HepG2 (cell line): ENCODE results near the gene TCERG1L. TPM values are rescaled to one million over a fixed set of nuclear protein-coding genes. Genes with fewer than 3 reads are reported as not detected.

Experiments
- ATAC-seq: fragments of 200-7000 bp; cut with Tn5 transposase; 3 replicates; pipeline ENCODE4 v1.9.1; 2020; ENCODE audit warnings: mild to moderate bottlenecking, moderate library complexity
- BruUV-seq: library from RNA; stranded (reverse); fragments of 400-500 nt; replicated peaks from 2 replicates; lab custom pipeline; 2021; lab: Mats Ljungman, UMichigan
- CTCF ChIA-PET: fragments of 300-600 bp; formaldehyde crosslinking; extraction: SDS; loops from one replicate; lab custom pipeline; 2021; ENCODE audit warnings: low total read pairs, inconsistent platforms, low intra/inter-chr PET ratio; lab: Yijun Ruan, JAX
- POLR2A ChIA-PET: fragments of 350-600 bp; sonication (Branson Sonifier 250); formaldehyde crosslinking; loops from one replicate; lab custom pipeline; 2020; ENCODE audit warnings: antibody characterized with exemption, inconsistent platforms; lab: Yijun Ruan, JAX
- DNase-seq: peaks from one replicate; pipeline ENCODE4 v3.0.0-alpha.2; 2015; ENCODE audit warnings: low spot score
- FAIRE-seq: peaks from 3 replicates; lab custom pipeline; 2011; peaks lifted over from hg19 to GRCh38; lab: Jason Lieb, UNC
- H2AFZ ChIP-seq: one replicate; pipeline ENCODE4 v1.6.1; 2011; ENCODE audit warnings: low read length, inconsistent platforms
- H3K27ac ChIP-seq: fragments of 300-600 bp; 3 replicates; pipeline ENCODE4 v1.8.0; 2011; ENCODE audit warnings: mixed run types, mild to moderate bottlenecking, mixed read lengths, low read length, inconsistent platforms; ENCODE audit not compliant: insufficient read depth; ENCODE audit errors: extremely low read length
- H3K27me3 ChIP-seq, 2 experiments: fragments of 200-600 bp in 1 of 2; 2 replicates in 1 of 2; 3 replicates in 1 of 2; pipeline versions ENCODE4 v1.6.0 to v1.8.0; 2011; ENCODE audit warnings: low read length in 2 of 2, mild to moderate bottlenecking in 2 of 2, moderate library complexity in 2 of 2, inconsistent platforms in 1 of 2; ENCODE audit not compliant: insufficient read depth in 2 of 2, control insufficient read depth in 1 of 2
- H3K36me3 ChIP-seq, 2 experiments: fragments of 200-600 bp in 1 of 2; replicated peaks in 1 of 2; 2 replicates in 1 of 2; 3 replicates in 1 of 2; pipeline versions ENCODE4 v1.5.1 to v1.8.0; 2011; ENCODE audit warnings: low read length in 2 of 2, inconsistent platforms in 1 of 2; ENCODE audit not compliant: insufficient read depth in 2 of 2, control insufficient read depth in 1 of 2
- H3K4me1 ChIP-seq: 2 replicates; pipeline ENCODE4 v1.5.1; 2012; ENCODE audit warnings: low read length, inconsistent platforms; ENCODE audit not compliant: insufficient read depth
- H3K4me2 ChIP-seq: 2 replicates; pipeline ENCODE4 v1.6.0; 2011; ENCODE audit warnings: low read depth, low read length, inconsistent platforms
- H3K4me3 ChIP-seq, 3 experiments: fragments of 200-600 bp in 1 of 3; sonication (generic), shearing (Covaris generic) in 1 of 3; replicated peaks in 1 of 3; 2 replicates each; pipeline ENCODE4 v1.5.1; 2011 to 2016; ENCODE audit warnings: low read length in 3 of 3, inconsistent platforms in 2 of 3, low read depth in 2 of 3, mild to moderate bottlenecking in 2 of 3, control low read depth in 1 of 3, mixed read lengths in 1 of 3; ENCODE audit not compliant: insufficient read depth in 1 of 3
- H3K79me2 ChIP-seq: one replicate; pipeline ENCODE4 v1.6.1; 2011; ENCODE audit warnings: low read length, inconsistent platforms; ENCODE audit not compliant: insufficient read depth
- H3K9ac ChIP-seq: 2 replicates; pipeline ENCODE4 v1.6.0; 2011; ENCODE audit warnings: mild to moderate bottlenecking, low read depth, low read length, inconsistent platforms; ENCODE audit not compliant: insufficient read depth
- H3K9me3 ChIP-seq: 2 replicates; pipeline ENCODE4 v1.5.1; 2012; ENCODE audit warnings: mild to moderate bottlenecking, low read length
- H4K20me1 ChIP-seq: 2 replicates; pipeline ENCODE4 v1.6.0; 2011; ENCODE audit warnings: inconsistent platforms, mild to moderate bottlenecking, low read length, moderate library complexity; ENCODE audit not compliant: insufficient read depth
- ATF7-NPFF ChIP-seq: sonication (generic); formaldehyde crosslinking; IDR thresholded peaks from 2 replicates; pipeline ENCODE4 v1.8.1; 2023; ENCODE audit warnings: mild to moderate bottlenecking, low read depth, missing genetic modification reagents, moderate library complexity
- CBFB ChIP-seq: sonication (generic); formaldehyde crosslinking; IDR thresholded peaks from 2 replicates; pipeline ENCODE4 v1.4.0; 2020; ENCODE audit warnings: missing genetic modification reagents
- DR1 ChIP-seq: sonication (generic); formaldehyde crosslinking; IDR thresholded peaks from 2 replicates; pipeline ENCODE4 v1.8.0; 2021; ENCODE audit warnings: mild to moderate bottlenecking, missing genetic modification reagents, inconsistent platforms
- GATAD2A ChIP-seq: IDR thresholded peaks from 2 replicates; pipeline ENCODE4 v1.6.1; 2016
- HOXA7 ChIP-seq: sonication (generic); formaldehyde crosslinking; IDR thresholded peaks from 2 replicates; pipeline ENCODE4 v1.8.1; 2022; ENCODE audit warnings: mild to moderate bottlenecking, missing genetic modification reagents, moderate library complexity
- KDM4B ChIP-seq: sonication (generic); formaldehyde crosslinking; IDR thresholded peaks from 2 replicates; pipeline ENCODE4 v1.4.0; 2020; ENCODE audit warnings: missing genetic modification reagents
- NR2F1 ChIP-seq, 2 experiments: fragments of 450-650 bp in 1 of 2; formaldehyde crosslinking in 1 of 2; IDR thresholded peaks; 2 replicates each; pipeline versions ENCODE4 v1.5.0 to v1.6.1; 2016 to 2020; ENCODE audit warnings: mild to moderate bottlenecking in 1 of 2, missing compliant biosample characterization in 1 of 2, missing genetic modification reagents in 1 of 2, moderate library complexity in 1 of 2
- RELA ChIP-seq: sonication (generic); formaldehyde crosslinking; IDR thresholded peaks from 2 replicates; pipeline ENCODE4 v1.4.0; 2020; ENCODE audit warnings: missing genetic modification reagents
- ZNF383 ChIP-seq: sonication (generic); formaldehyde crosslinking; IDR thresholded peaks from 2 replicates; pipeline ENCODE4 v1.4.0; 2020; ENCODE audit warnings: missing genetic modification reagents, mild to moderate bottlenecking, borderline replicate concordance
- ZNF564 ChIP-seq: sonication (generic); formaldehyde crosslinking; IDR thresholded peaks from 2 replicates; pipeline ENCODE4 v1.8.1; 2023; ENCODE audit warnings: mild to moderate bottlenecking, missing genetic modification reagents
- ZNF629 ChIP-seq: sonication (generic); formaldehyde crosslinking; conservative IDR thresholded peaks from 2 replicates; pipeline ENCODE4 v1.5.0; 2020; ENCODE audit warnings: missing genetic modification reagents
- ZNF776 ChIP-seq: sonication (generic); formaldehyde crosslinking; IDR thresholded peaks from 2 replicates; pipeline ENCODE4 v1.4.0; 2020; ENCODE audit warnings: mild to moderate bottlenecking, missing genetic modification reagents
- WGBS: methylation state at CpG from one replicate; pipeline ENCODE4 v1.1.6; 2017; ENCODE audit warnings: low lambda C conversion rate; 5-methylcytosine and 5-hydroxymethylcytosine counted together
- in situ Hi-C: cut with HindIII; loops from 2 replicates; pipeline ENCODE4 v1.10.0; 2017; ENCODE audit warnings: low pct_unique_long_range_greater_than_20kb; ENCODE audit not compliant: extremely low pct_ligation_motif_present
- intact Hi-C: fragments of 100-400 bp; cut with micrococcal nuclease; formaldehyde crosslinking; loops from one replicate; pipeline ENCODE4 v1.10.0; 2022; ENCODE audit not compliant: unreplicated experiment
- polyA plus RNA-seq, 8 experiments: library from polyadenylated mRNA; depleted of rRNA in 3 of 8; stranded (reverse) in 7 of 8; unstranded in 1 of 8; fragments of >200 nt; fragmentation: Illumina TruSeq in 4 of 8; extraction: Trizol in 4 of 8; gene quantifications; 2 replicates each; pipeline versions ENCODE4 v1.2.1 to v1.2.3, GENCODE V29; 2011 to 2016; ENCODE audit warnings: low read depth in 4 of 8, missing spikeins in 1 of 8, mixed read lengths in 1 of 8; ENCODE audit not compliant: insufficient read depth in 1 of 8
- total RNA-seq, 5 experiments: library from RNA; depleted of rRNA; stranded (reverse); fragments of >200 nt; fragmentation: Illumina TruSeq; extraction: Trizol; gene quantifications; 2 replicates each; pipeline ENCODE4 v1.2.3, GENCODE V29; 2016; ENCODE audit warnings: low read depth in 1 of 5
- TF ChIP-seq, protein P1 (sequence below): sonication (generic); formaldehyde crosslinking; IDR thresholded peaks from 2 replicates; pipeline ENCODE4 v1.5.0; 2020; ENCODE audit warnings: missing genetic modification reagents, mild to moderate bottlenecking, borderline replicate concordance
- TF ChIP-seq, protein P2 (sequence below): sonication (generic); formaldehyde crosslinking; IDR thresholded peaks from 2 replicates; pipeline ENCODE4 v1.8.1; 2023; ENCODE audit warnings: mild to moderate bottlenecking, moderate library complexity, missing genetic modification reagents
- TF ChIP-seq, protein P3 (sequence below): sonication (generic); formaldehyde crosslinking; IDR thresholded peaks from 2 replicates; pipeline ENCODE4 v1.4.0; 2020; ENCODE audit warnings: missing genetic modification reagents
- TF ChIP-seq, protein P4 (sequence below): sonication (generic); formaldehyde crosslinking; IDR thresholded peaks from 2 replicates; pipeline ENCODE4 v1.4.0; 2020; ENCODE audit warnings: missing genetic modification reagents, borderline replicate concordance

Gene TCERG1L
- total and polyA plus RNA-seq, 2 of the 13 experiments (the other 11 are each of a cell fraction or from before 2014, with no cell fraction given), result not detected

DNA sequence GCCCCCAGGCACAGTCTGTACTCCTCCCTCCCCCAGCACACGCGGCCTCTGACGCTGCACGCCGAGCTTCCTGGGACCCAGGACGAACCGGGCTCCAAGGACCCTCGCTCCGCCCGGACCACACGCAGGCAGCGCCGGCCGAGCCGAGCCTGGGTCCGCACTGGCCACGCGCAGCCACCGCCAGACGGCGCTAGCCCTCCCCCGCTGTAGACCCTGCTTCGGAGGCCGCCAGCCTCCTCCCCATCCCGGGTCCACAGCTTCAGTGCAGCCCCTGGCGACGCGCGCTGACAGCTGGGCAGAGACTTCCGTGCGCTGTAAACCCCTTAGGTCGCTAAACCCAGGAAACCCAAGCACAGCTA is 936 bp upstream of the TCERG1L start:
- POLR2A ChIA-PET, result no interaction called here
- CTCF ChIA-PET, result no interaction called here

DNA sequence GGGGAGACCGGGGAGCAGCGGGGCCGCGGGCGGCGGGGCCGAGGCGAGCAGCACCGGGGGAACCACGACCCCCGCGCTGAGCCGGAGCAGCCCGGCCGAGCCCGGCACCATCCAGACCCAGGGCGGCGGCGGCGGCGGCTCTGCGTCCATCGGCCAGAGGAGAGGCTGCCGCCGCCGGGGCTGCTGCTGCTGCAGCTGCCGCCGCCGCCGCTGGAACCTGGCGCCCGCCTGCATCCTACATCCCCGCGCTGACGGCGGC is 190 bp downstream of the TCERG1L start:
- FAIRE-seq (no peak), ATAC-seq (no peak), DNase-seq (no peak)
- intact Hi-C loops, result no loop called here
- ChIA-PET CTCF (no interaction called here), POLR2A (no interaction called here)
- H3K79me2 ChIP-seq, result no peaks in the 10 kb centered on the region
- H3K4me2 ChIP-seq, result no peak overlapping the region
- H3K27me3 ChIP-seq, result peaks cover 1 to 7% of the 10 kb centered on the region in 2 experiments; a peak in 2 of 5 replicates
- H3K9me3 ChIP-seq, result no peaks in the 10 kb centered on the region
- H3K4me1 ChIP-seq, result no peaks in the 10 kb centered on the region
- in situ Hi-C loops, result no loop called here
- no peak overlapping the region for H3K27ac ChIP-seq
- H2AFZ ChIP-seq, result no peak overlapping the region
- no peaks in the 10 kb centered on the region for H3K36me3 ChIP-seq
- H4K20me1 ChIP-seq, result no peaks in the 10 kb centered on the region
- WGBS, result 100% methylated on average over 4 of the region's 36 CpGs
- no TSS peak for BruUV-seq
- H3K4me3 ChIP-seq, result no peak overlapping the region
- H3K9ac ChIP-seq, result no peak overlapping the region
- TF ChIP-seq, protein P1, sequence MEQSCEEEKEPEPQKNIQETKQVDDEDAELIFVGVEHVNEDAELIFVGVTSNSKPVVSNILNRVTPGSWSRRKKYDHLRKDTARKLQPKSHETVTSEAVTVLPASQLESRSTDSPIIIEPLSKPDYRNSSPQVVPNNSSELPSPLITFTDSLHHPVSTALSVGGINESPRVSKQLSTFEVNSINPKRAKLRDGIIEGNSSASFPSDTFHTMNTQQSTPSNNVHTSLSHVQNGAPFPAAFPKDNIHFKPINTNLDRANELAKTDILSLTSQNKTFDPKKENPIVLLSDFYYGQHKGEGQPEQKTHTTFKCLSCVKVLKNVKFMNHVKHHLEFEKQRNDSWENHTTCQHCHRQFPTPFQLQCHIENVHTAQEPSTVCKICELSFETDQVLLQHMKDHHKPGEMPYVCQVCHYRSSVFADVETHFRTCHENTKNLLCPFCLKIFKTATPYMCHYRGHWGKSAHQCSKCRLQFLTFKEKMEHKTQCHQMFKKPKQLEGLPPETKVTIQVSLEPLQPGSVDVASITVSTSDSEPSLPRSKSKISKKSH (CRISPR knock-in tag), result no peak
- TF ChIP-seq NR2F1 (CRISPR knock-in tag; IDR thresholded peaks at IDR 0.05), result no peak
- TF ChIP-seq CBFB (CRISPR knock-in tag), result no peak
- no peak for TF ChIP-seq ZNF383 (CRISPR knock-in tag)
- TF ChIP-seq, protein P2, sequence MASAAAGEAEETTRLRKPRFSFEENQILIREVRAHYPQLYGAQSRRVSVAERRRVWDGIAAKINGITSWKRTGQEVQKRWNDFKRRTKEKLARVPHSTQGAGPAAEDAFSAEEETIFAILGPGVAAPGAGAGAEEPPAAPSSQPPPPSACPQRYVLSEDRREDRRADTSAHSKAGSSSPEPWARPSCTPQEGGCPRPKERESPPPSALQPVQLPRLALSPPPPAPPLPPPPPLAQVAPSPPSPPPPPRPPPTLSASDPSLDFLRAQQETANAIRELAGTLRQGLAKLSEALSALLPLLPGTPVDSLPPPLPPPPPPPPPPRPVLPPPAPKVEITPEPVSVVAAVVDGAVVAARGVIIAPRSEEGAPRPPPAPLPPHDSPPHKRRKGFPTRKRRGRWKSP (CRISPR knock-in tag), result no peak
- no peak for TF ChIP-seq GATAD2A (CRISPR knock-in tag)
- TF ChIP-seq KDM4B (CRISPR knock-in tag), result no peak
- TF ChIP-seq DR1, result no peak
- TF ChIP-seq RELA (CRISPR knock-in tag), result no peak

More for the DNA sequence above, 936 bp upstream of the TCERG1L start:
- H3K4me3 ChIP-seq, result no peak overlapping the region
- H3K27me3 ChIP-seq, result peaks cover 1 to 8% of the 10 kb centered on the region in 2 experiments; a peak in 3 of 5 replicates
- H4K20me1 ChIP-seq, result no peaks in the 10 kb centered on the region
- intact Hi-C loops, result no loop called here
- no peak overlapping the region for H3K4me2 ChIP-seq
- BruUV-seq, result no TSS peak
- no peaks in the 10 kb centered on the region for H3K4me1 ChIP-seq
- no peak overlapping the region for H2AFZ ChIP-seq
- H3K36me3 ChIP-seq, result no peaks in the 10 kb centered on the region
- FAIRE-seq (no peak), ATAC-seq (no peak), DNase-seq (no peak)
- in situ Hi-C loops, result no loop called here
- no peaks in the 10 kb centered on the region for H3K9me3 ChIP-seq
- no peaks in the 10 kb centered on the region for H3K79me2 ChIP-seq
- H3K9ac ChIP-seq, result no peak overlapping the region
- TF ChIP-seq ZNF564 (CRISPR knock-in tag), result no peak
- TF ChIP-seq ZNF776 (CRISPR knock-in tag), result no peak
- TF ChIP-seq, protein P3, sequence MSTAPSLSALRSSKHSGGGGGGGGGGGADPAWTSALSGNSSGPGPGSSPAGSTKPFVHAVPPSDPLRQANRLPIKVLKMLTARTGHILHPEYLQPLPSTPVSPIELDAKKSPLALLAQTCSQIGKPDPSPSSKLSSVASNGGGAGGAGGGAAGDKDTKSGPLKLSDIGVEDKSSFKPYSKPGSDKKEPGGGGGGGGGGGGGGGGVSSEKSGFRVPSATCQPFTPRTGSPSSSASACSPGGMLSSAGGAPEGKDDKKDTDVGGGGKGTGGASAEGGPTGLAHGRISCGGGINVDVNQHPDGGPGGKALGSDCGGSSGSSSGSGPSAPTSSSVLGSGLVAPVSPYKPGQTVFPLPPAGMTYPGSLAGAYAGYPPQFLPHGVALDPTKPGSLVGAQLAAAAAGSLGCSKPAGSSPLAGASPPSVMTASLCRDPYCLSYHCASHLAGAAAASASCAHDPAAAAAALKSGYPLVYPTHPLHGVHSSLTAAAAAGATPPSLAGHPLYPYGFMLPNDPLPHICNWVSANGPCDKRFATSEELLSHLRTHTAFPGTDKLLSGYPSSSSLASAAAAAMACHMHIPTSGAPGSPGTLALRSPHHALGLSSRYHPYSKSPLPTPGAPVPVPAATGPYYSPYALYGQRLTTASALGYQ (CRISPR knock-in tag), result no peak
- no peak for TF ChIP-seq ATF7-NPFF (CRISPR knock-in tag)
- TF ChIP-seq, protein P4, sequence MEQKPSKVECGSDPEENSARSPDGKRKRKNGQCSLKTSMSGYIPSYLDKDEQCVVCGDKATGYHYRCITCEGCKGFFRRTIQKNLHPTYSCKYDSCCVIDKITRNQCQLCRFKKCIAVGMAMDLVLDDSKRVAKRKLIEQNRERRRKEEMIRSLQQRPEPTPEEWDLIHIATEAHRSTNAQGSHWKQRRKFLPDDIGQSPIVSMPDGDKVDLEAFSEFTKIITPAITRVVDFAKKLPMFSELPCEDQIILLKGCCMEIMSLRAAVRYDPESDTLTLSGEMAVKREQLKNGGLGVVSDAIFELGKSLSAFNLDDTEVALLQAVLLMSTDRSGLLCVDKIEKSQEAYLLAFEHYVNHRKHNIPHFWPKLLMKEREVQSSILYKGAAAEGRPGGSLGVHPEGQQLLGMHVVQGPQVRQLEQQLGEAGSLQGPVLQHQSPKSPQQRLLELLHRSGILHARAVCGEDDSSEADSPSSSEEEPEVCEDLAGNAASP (CRISPR knock-in tag), result no peak
- TF ChIP-seq HOXA7 (CRISPR knock-in tag), result no peak
- TF ChIP-seq ZNF629 (CRISPR knock-in tag), result no peak
- no CpG with 5 or more reads among the region's 32 CpGs for WGBS
- H3K27ac ChIP-seq, result no peak overlapping the region
